HG02970 (cell line): Measurements from ENCODE around the gene CELA2B.
"Not testable (repeated sequence)": the region's sequence is repeated elsewhere in the genome, so short reads cannot be mapped to it uniquely, and the experiment has no call there.

ENCODE experiments used
- ATAC-seq: cut with Tn5 transposase; IDR thresholded peaks from one replicate; pipeline ENCODE4 v1.9.1; 2021; ENCODE audit warnings: mild to moderate bottlenecking, moderate library complexity, moderate number of reproducible peaks; ENCODE audit not compliant: unreplicated experiment, low FRiP score

CELA2B gene

GRCh38 chr1:15465674-15466073, 10.2 kb upstream of the CELA2B start:
- ATAC-seq = no peak

- not testable (repeated sequence) for ATAC-seq
Observed at GRCh38 chr1:15466955-15467625, 8.8 kb upstream of the CELA2B start.

- ATAC-seq = no peak
Observed at GRCh38 chr1:15468145-15468544, 7.8 kb upstream of the CELA2B start.

- ATAC-seq = no peak
Observed at GRCh38 chr1:15469361-15469760, 6.5 kb upstream of the CELA2B start.

- ATAC-seq = not testable (repeated sequence)
Observed at GRCh38 chr1:15469821-15470448, 6.0 kb upstream of the CELA2B start.

- ATAC-seq = not testable (repeated sequence)
Observed at GRCh38 chr1:15471067-15471466, 4.8 kb upstream of the CELA2B start.

GRCh38 chr1:15471723-15472122, 4.2 kb upstream of the CELA2B start:
- ATAC-seq = not testable (repeated sequence)

- no peak for ATAC-seq
Observed at GRCh38 chr1:15472587-15472986, 3.3 kb upstream of the CELA2B start.

- no peak for ATAC-seq
Observed at GRCh38 chr1:15476927-15477326, 1.0 kb downstream of the CELA2B start.

GRCh38 chr1:15477646-15478212, 1.8 kb downstream of the CELA2B start:
- no peak for ATAC-seq

- no peak for ATAC-seq
Observed at GRCh38 chr1:15479654-15480347, 3.9 kb downstream of the CELA2B start.

- ATAC-seq = not testable (repeated sequence)
Observed at GRCh38 chr1:15482455-15482854, 6.6 kb downstream of the CELA2B start.

- ATAC-seq = not testable (repeated sequence)
Observed at GRCh38 chr1:15482983-15483543, 7.2 kb downstream of the CELA2B start.

GRCh38 chr1:15483971-15484370, 8.1 kb downstream of the CELA2B start:
- no peak for ATAC-seq

GRCh38 chr1:15484443-15484842, 8.5 kb downstream of the CELA2B start:
- not testable (repeated sequence) for ATAC-seq

GRCh38 chr1:15485636-15486035, 9.7 kb downstream of the CELA2B start:
- ATAC-seq = no peak

- not testable (repeated sequence) for ATAC-seq
Observed at GRCh38 chr1:15486844-15487610, 11.1 kb downstream of the CELA2B start.

- ATAC-seq = no peak
Observed at GRCh38 chr1:15488371-15488770, 12.5 kb downstream of the CELA2B start.

GRCh38 chr1:15489052-15489736, 13.3 kb downstream of the CELA2B start:
- no peak for ATAC-seq

GRCh38 chr1:15491010-15491409, 15.1 kb downstream of the CELA2B start:
- not testable (repeated sequence) for ATAC-seq
